Lung microvascular endothelial cell (primary cell): ENCODE measurements around the gene SHC1. TPM values are rescaled to one million over a fixed set of nuclear protein-coding genes. Genes with fewer than 3 reads are reported as not detected.
"Not testable (repeated sequence)": the region's sequence is repeated elsewhere in the genome, so short reads cannot be mapped to it uniquely, and the experiment has no call there.

Source experiments
- DNase-seq, 2 donors: peaks; one replicate each; pipeline versions ENCODE4 v3.0.0 to v3.0.0-alpha.2; 2010; ENCODE audit warnings: low read depth in 2 of 2
- total RNA-seq: library from RNA; depleted of rRNA; stranded (reverse); fragments of >200 nt; gene quantifications from 2 replicates; pipeline ENCODE4 v1.2.1, GENCODE V29; 2014

Gene SHC1
- total RNA-seq, 1 donor from 2014 or later = 321 TPM

DNA sequence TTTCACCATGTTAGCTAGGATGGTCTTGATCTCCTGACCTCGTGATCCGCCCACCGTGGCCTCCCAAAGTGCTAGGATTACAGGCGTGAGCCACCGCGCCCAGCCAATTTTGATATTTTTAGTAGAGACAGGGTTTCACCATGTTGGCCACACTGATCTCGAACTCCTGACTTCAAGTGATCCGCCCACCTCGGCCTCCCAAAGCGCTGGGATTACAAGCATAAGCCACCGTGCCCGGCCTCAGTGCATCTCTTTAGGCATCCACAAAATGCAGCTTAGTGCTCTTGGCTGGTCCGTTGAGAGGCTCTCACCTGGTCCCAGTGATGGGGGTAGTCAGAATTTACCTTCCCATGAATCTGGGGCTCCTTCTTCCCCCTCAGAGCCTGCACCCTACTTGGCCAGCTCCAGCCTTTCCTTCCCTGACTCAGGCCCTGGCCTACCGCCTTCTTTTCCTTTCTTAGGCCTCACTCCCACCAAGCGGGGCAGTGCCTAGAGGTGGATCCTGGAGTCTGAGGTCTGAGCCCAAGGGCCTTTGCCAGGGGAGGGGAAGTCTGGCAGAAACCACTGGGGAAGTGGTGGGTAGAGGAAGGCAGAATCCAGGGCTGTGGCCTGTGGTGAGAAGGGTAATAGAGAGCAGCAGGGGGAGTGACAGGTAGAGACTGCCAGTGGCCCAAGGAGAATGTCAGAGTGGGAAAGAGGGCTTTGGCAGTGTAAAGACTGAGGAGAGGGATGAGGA, 26.6 kb upstream of the SHC1 start:
- no peak for DNase-seq

DNA sequence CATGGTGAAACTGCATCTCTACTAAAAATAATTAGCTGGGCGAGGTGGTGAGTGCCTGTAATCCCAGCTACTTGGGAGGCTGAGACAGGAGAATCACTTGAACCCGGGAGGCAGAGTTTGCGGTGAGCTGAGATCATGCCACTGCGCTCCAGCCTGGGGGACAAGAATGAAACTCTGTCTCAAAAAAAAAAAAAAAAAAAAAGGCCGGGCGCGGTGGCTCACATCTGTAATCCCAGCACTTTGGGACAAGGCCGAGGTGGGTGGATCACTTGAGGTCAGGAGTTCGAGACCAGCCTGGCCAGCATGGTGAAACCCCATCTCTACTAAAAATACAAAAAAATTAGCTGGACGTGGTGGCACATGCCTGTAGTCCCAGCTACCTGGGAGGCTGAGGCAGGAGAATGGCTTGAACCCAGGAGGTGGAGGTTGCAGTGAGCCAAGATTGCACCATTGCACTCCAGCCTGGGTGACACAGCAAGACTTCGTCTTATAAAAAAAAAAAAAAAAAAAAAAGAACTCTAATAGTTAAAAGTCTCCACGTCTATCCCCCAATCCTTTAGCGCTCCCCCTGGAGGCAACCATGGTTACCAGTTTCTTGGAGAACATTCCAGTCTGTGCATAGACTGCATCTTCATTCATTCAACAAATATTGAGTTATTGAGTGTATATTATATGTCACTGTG, 24.9 kb upstream of the SHC1 start:
- DNase-seq = peak; percentile 53 to 83

GRCh38 chr1:154994591-154994990, 24.0 kb upstream of the SHC1 start:
- no peak for DNase-seq

DNA sequence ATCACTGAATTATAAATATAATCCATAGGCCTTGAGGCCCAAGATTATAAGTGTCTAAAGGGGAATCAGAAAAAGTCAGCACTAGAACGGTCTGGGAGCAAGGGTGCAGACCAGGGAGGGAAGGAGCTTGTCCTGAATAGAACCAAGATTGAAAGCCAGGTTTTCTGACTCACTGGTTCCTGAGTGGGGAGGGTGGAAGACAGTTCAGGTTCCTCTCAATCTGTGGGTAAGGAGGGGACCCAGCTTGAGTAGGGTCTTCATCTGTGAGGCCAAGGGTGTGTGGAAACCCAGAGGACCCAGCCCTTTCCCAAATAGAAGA, 23.7 kb upstream of the SHC1 start:
- peak in 1 of 2 donors; percentile 32 for DNase-seq

DNA sequence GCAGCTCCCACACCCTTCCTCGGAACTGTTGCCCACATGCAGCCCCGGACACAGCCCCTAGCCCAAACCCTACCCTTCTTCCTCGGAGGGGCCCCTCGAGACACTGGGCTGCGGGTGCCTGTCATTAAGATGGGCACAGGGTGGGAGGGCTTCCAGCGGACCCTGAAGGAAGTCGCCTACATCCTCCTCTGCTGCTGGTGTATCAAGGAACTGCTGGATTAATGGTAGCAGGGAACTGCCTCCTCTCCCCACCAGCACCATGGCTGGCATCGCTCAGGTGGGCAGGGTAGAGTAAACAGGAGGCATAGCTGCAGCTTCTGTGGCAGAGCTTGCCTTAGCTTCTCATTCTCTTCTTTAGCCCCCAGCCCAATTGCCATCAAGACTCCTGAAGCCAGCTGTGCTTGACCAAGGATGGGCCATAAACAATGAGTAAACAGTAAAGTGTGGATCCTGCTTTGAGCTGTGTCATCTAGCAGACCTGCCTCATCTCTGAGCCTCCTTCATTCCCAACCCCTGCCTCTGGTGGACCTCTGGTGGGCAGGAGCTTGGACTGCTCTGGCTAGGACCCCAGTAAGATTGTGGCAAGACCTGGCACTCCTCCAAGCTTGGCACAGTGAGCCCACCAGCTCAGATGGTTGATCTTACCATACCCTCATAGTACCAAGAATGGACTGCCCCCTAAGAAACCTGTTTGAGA, 23.2 kb upstream of the SHC1 start, which contains the start of gene LENEP:
TSS of gene LENEP (plus strand) at position 15 of the 697 bp plus-strand sequence. CDS start at position 37, 22 bp downstream.
- no peak for DNase-seq

GRCh38 chr1:154992721-154993571, 22.4 kb upstream of the SHC1 start:
- peak in 1 of 2 donors; percentile 33 for DNase-seq

GRCh38 chr1:154990276-154990675, 19.7 kb upstream of the SHC1 start:
- no peak for DNase-seq

DNA sequence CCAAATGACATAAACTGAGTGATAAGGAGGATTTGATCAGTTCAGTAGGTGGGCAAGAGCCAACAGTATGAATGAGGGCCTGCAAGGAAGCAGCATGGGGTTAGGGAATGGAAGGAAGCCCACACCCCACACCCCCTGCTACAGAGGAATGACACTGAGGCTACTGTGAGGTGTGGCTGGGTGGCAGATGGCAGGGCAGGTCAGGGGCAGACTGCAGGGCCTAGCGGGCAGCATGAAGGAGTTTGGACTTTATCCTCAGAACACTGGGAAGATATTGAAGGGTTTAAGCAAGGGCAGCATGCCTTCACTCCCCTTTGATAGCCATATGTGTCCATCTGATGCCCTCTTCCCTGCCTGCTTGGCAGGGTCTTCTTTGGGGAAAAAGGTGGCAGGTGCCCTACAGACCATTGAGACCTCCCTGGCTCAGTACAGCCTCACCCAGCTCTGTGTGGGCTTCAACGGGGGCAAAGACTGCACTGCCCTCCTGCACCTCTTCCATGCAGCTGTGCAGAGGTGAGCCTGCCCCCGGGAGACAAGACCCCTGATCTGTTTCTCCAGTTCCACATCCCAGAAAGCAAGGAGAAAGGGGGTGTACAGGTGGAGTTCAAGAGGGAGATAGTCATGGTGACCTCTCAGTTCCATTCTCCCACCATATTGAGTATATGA, 18.8 kb upstream of the SHC1 start:
- no peak for DNase-seq

DNA sequence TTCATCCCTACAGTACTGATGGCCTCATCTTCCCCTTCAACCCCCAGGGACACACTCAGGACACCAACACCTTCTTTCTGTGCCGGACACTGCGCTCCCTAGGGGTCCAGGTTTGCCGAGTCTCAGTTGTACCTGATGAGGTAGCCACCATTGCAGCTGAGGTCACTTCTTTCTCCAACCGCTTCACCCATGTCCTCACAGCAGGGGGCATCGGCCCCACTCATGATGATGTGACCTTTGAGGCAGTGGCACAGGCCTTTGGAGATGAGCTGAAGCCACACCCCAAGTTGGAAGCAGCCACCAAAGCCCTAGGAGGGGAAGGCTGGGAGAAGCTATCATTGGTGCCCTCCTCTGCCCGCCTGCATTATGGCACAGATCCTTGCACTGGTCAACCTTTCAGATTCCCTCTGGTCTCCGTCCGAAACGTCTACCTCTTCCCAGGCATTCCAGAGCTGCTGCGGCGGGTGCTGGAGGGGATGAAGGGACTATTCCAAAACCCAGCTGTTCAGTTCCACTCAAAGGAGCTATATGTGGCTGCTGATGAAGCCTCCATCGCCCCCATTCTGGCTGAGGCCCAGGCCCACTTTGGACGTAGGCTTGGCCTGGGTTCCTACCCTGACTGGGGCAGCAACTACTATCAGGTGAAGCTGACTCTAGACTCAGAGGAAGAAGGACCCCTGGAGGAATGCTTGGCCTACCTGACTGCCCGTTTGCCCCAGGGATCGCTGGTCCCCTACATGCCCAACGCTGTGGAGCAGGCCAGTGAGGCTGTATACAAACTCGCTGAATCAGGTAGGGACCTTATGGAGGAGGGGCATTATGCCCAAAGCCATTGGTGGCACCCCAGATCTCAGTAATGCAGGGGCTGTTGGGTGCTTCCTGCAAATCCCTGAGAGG, 17.8 kb upstream of the SHC1 start:
- DNase-seq = no peak

DNA sequence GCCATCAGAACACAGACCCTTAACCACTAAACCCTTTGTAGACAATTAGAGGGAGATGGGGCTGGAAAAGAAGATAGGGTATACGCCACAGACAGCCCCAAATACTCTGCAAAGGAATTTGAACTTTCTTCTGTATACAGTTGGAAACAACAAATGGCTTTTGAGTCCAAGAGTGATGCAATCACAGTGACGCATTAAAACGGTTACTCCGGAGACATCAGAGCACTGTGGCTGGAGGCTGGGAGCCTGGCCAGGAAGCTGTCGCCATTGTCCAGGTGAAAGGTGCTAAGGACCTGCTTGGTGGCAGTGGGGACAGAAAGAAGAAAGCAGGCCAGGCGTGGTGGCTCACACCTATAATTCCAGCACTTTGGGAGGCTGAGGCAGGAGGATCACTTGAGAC, 16.8 kb upstream of the SHC1 start:
- no peak for DNase-seq

DNA sequence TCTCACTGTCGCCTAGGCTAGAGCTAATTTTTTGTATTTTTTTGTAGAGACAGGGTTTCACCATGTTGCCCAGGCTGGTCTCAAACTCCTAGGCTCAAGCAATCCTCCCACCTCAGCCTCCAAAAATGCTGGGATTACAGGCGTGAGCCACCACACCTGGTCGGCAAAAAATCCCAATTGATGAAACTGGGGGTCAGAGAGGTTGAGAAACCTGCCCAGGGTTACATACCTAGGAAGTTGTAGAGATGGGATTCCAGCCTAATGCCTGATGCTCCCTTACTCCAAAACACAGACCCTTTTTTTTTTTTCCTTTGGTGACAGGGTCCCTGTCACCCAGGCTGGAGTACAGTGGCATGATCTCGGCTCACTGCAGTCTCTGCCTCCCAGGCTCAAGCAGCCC, 16.2 kb upstream of the SHC1 start:
- DNase-seq = not testable (repeated sequence)

DNA sequence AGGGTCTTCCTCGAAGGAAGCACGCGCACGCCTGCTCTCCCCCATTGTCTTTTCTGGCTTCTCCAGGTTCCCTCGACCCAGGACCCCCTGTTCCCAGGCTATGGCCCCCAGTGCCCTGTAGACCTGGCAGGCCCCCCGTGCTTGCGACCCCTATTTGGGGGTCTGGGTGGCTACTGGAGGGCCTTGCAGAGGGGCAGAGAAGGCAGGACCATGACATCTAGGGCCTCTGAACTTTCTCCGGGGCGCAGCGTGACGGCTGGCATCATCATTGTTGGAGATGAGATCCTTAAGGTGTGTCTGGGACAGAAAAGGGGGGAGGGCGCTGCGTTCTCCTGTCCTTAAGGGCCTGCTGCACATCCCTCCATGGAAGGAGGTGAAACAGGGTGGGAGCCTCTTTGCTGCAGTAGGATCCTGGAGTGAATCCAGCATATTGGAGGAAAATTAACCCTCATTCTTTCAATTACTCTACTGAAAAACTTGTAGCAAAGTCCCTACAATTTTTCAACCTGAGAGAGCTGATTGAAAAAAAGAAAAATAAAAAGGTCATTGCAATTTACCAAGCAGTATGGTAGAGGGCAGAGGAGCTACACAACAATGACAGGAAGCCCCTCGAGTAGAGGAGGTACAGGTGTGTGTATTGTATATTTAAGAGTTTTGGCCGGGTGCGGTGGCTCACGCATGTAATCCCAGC, 13.4 kb upstream of the SHC1 start:
- DNase-seq = peak in 1 of 2 donors; percentile 19

DNA sequence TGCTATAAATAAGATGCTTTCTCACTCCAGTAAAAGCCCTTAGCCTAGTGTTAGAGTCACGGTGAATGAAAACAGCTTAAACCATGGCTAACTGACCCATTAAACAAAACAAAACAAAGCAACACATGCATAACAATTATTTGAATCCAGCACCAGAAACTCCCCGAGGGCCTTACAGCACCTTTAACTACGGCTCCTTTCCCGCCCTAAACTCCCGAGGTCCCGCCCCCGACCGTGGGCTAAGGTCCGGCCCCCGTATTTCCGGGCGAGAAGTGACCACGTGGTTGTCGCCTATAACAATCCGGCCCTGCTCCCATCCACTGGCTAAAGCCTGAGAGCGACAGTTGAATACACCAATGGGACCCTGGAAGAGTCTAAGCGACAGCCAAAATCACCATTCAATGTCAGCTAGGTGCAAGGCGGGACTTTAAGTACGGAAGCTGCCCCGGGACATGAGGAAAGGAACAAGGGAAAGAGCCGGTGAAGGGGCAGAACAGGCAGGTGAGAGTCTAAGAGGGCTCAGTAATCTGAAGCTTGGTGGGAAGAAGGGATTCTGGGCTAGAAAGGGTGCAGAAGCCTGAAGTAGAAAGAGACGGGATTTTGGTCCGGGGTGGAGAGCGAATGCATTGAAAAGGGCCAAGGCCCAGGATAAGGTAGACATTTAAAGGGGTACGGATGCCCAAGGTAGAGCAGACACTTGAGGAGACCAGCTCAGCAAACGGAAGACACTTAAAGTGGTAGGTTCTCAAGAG, 12.5 kb upstream of the SHC1 start, which contains the start of gene FLAD1:
TSS of gene FLAD1 (plus strand) at position 448 of the 752 bp plus-strand sequence. CDS start 351 bp downstream, outside the sequence.
- peak; percentile 100 for DNase-seq

DNA sequence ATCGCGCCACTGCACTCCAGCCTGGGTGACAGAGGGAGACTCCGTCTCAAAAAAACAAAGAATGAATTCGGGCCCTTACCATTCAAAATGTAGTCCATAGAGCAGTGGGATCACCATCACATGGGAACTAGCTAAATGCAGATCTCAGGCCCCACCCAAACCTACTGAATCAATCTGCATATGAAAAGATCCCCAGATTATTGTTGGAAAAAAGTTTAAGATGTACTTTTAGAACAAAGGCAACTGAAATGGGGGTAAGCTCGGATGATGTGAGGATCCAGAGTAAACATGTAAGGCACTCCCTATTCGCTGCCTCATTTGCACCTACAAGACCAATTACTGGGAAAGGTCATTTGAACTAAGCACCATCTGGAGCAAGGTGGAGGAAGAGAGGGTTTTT, 11.8 kb upstream of the SHC1 start:
- no peak for DNase-seq

- DNase-seq = no peak
Measured at GRCh38 chr1:154978360-154978759, 7.8 kb upstream of the SHC1 start.

- DNase-seq = not testable (repeated sequence)
Measured at GRCh38 chr1:154977762-154978161, 7.2 kb upstream of the SHC1 start.

DNA sequence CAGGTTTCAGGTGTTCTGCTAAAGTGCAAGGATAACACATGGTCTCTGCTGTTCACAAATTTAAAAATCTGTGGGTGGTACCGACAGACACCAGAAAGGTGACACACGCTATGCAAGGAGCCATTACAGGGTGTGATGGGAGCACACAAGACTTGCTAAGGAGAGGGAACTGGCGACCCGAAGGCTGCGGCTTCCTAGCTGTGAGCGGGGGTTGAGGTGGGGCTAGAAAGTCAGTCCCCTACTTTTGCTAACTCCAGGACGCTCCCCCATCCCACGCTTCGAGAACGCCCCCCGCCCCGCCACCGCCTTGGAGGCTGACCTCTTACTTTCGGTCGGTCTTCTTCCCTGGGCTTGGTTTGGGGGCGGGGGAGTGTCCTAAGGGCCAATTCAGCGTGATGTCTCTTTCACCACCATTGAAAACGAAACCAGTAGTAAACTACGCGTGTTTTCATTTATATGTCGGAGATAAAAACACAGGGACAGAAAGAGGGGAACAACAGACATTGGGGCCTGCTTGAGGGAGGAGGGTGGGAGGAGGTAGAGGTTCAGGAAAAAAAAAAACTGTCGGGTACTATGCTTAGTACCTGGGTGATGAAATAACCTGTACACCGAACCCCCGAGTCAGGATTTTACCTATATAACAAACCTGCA, 5.0 kb upstream of the SHC1 start:
- DNase-seq = peak; percentile 69 to 75

GRCh38 chr1:154974808-154975408, 4.4 kb upstream of the SHC1 start:
- DNase-seq = peak; percentile 95 to 96
